OCI-LY1 (cell line): ENCODE results near the gene SEC23IP.

ENCODE experiments used
- CTCF ChIP-seq: fragments of 200-600 bp; sonication (generic), shearing (Covaris generic); IDR thresholded peaks from 2 replicates; pipeline ENCODE4 v1.5.1; 2017; ENCODE audit warnings: mild to moderate bottlenecking, antibody characterized with exemption, low read length, moderate library complexity, mixed read lengths
- EZH2 ChIP-seq: fragments of 200-600 bp; sonication (generic), shearing (Covaris generic); IDR thresholded peaks from 2 replicates; pipeline ENCODE4 v1.8.0; 2017; ENCODE audit warnings: borderline replicate concordance, mixed run types, mild to moderate bottlenecking, antibody characterized with exemption, low read length, moderate library complexity, mixed read lengths

DNA sequence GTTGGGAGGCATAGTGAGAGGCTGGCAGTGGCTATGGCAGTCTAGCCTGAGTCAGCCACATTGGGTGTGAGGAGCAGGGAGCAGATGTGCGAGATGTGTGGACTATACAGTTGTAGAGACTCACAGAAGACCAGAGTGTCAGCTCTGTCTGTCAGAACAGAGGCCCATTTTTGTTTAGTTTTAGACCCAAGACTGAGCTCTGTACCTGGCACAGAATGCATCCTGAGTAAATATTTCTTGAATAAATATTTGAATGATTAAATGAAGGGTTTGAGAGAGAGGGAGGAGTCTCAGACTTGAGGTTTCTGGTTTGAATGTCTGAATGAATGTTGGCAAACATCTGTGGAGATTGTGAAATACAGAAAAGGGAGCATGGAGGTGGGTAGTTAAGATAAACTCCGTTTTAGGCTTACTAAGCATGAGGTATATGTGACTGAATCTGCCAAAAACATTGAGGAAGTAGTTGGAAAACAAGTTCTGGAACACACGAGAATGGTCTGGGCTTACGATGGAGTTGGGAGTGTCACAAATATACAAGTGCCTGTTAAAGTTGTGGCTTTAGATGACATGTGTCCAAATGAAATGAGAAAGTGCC, 3.6 kb downstream of the SEC23IP start:
- TF ChIP-seq EZH2, result no peak
- TF ChIP-seq CTCF, result no peak
